NCI-H460 (cell line): ENCODE measurements around the gene CDC40. TPM values are rescaled to one million over a fixed set of nuclear protein-coding genes. Genes with fewer than 3 reads are reported as not detected.
"Not testable (repeated sequence)": the region's sequence is repeated elsewhere in the genome, so short reads cannot be mapped to it uniquely, and the experiment has no call there.

Experiments used
- DNase-seq: peaks from one replicate; pipeline ENCODE4 v3.0.0-alpha.2; 2016; ENCODE audit warnings: low read depth; ENCODE audit errors: extremely low read depth
- total RNA-seq: library from RNA; depleted of rRNA; stranded (reverse); fragments of >200 nt; shearing (Covaris generic); gene quantifications from 2 replicates; pipeline ENCODE4 v1.2.3, GENCODE V29; 2014

CDC40 gene
- total RNA-seq, 1 experiment from 2014 or later = 20.3 TPM

DNA sequence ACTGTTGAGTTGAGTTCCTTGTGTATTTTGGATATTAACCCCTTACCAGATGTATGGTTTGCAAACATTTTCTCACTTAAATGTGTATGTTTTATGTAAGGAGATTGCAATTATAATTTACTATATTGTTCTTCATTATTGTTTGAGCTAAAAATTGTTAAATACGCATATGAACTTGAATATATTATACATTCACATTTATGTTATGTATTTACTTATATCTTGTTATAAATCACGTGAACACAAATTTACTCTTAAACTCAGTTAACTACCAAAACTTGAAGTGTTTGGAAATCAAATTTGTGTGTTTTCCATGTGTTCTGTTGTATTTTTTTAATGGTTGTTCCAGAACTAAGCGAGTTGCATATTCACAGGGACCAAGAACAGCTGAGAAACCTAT is 18.3 kb downstream of the CDC40 start:
- DNase-seq = no peak

GRCh38 chr6:110201151-110201884 is 21.1 kb downstream of the CDC40 start:
- no peak for DNase-seq

DNA sequence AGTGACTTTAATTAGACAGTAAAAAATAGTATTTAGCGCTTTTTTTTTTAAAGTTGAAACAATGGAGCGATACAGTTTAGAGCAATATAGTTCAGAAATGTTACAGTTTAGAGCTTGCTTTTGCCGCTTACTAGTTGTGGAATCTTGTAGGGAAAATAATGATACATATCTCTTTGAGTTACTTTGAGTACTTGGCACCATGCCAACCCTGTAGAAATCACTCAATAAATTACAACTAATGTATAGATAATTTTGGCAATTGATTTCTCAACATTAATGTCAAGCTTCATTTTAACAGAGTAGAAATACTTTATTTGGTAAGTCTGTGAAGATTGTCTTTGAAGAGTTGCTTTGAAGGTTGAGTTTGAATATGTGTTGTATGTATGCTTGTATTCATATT is 27.4 kb downstream of the CDC40 start:
- no peak for DNase-seq

DNA sequence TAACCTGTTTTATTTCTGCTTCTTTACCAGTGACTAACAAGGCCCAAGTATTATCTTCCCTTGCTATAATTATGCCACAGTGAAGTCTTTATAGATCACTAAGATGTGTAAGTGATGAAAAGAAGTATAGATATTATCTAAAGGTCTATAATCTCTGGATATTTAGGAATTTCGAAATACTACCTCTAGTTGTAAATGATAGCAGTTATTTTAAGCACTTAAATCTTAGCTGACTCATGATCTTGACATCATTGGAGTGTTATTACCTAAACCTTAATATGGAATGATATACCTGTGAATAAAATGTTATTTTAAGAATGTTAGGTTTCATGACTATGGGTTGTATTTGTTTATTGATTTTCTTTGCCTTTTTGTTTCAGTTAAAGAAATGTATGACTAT is 31.5 kb downstream of the CDC40 start:
- DNase-seq = no peak

- DNase-seq = no peak
These were observed 34.1 kb downstream of the CDC40 start for GRCh38 chr6:110214338-110214737.

DNA sequence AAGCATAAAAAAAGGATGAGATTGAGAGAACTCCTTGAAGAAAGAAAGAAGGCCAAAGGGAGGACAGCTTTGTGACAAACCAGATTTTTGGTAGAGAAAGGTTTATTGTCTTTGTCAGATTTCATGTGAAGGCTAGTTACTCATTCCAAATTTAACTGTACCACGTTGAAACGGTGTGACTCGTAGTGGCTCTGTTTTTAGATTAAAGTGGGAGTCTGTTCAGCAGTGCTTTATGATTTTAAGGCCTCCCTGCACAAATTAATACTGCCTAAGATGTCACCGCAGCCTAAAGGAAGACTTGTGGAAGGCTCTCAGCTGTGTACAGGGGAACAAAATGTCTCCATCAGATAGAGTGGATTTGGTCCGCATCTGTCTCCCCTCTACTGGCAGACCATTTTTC is 35.9 kb downstream of the CDC40 start:
- DNase-seq = no peak

DNA sequence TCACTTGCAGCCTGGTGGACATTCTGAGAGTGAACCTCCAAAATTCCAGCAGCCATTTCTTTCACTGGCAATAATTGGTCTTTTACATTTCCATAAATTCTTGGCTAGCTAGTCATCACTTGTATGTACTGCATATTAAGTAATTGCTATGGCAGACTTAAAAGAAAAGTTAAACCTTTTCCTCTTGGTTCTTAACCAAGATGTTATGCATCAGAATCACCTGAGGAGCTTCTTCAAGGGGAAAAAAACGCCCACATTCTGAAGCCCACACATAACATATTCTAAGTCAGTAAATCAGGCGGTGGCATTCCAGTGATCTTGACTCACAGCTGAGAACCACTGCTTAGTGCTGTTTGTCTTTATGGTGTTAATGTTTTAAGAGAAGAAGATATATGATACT is 37.0 kb downstream of the CDC40 start:
- no peak for DNase-seq

DNA sequence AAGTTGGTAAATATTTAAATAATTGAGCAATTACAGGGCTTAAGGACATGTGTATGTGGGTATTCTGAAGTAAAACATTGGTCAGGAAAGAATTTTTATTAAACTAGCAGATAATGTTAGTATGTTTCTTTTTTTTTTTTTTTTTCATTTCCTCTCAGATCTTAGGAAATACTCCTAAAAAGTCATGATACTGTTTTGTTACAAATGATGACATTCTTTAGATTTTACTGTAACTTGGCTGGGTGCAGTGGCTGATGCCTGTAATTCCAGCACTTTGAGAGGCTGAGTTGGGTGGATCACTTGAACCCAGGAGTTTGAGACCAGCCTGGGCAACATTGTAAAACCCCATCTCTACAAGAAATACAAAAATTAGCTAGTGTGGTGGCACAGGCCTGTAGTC is 41.5 kb downstream of the CDC40 start:
- no peak for DNase-seq

- no peak for DNase-seq
These were observed 46.0 kb downstream of the CDC40 start for GRCh38 chr6:110226261-110226660.

- DNase-seq = no peak
These were observed 52.2 kb downstream of the CDC40 start for GRCh38 chr6:110232450-110232849.

DNA sequence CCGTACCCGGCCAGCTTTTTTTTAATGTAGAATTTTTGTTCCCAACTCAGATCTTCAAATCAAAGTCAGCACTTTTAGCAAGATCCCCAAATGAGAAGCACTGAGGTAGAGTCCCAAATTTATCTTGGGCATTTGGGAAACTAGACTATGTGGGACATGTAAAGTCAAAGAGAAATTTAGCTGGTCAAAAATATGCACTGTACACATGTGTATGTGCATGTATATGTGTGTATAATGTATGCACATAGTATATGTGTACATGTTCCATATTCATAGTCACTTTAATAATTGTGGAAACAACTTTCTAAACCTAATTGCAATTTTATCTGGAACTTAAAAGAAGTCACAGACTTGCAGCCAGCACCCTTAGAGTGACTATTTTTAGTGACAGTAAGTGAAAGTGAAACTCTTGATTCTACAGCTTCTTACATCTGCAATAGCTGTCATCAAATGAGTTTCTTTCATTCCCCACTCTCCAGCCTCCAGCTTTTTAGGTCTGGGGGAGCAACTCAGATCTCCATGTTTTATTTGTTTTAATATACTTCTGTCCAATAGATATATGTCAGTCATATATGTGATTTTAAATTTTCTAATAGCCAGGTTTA is 53.6 kb downstream of the CDC40 start:
- no peak for DNase-seq

DNA sequence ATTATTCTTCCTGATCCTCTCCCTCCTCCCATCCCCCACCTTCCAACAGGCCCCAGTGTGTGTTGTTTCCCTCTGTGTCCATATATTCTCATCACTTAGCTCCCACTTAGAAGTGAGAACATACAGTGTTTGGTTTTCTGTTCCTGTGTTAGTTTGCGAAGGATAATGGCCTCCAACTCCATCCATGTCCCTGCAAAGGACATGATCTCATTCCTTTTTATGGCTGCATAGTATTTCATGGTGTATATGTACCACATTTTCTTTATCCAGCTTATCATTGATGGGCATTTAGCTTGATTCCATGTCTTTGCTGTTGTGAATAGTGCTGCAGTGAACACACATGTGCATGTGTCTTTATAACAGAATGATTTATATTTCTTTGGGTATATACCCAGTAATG is 55.8 kb downstream of the CDC40 start:
- DNase-seq = not testable (repeated sequence)

- DNase-seq = no peak
These were observed 59.5 kb downstream of the CDC40 start for GRCh38 chr6:110239526-110240274.

DNA sequence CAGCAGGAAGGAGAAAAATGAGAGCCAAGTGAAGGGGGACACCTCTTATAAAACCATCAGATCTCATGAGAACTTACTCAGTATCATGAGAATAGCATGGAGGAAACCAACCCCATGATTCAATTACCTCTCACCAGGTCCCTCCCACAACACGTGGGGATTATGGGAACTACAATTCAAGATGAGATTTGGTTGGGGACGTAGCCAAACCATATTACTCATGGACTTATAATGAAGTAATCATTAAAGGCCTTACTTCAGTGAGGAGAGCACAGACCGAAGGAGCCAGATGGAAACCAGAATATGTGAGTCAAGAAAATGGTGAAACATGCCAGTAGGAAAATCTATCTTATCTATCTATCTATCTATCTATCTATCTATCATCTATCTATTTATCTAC is 64.4 kb downstream of the CDC40 start:
- DNase-seq = not testable (repeated sequence)

GRCh38 chr6:110246378-110246777 is 66.2 kb downstream of the CDC40 start:
- no peak for DNase-seq

DNA sequence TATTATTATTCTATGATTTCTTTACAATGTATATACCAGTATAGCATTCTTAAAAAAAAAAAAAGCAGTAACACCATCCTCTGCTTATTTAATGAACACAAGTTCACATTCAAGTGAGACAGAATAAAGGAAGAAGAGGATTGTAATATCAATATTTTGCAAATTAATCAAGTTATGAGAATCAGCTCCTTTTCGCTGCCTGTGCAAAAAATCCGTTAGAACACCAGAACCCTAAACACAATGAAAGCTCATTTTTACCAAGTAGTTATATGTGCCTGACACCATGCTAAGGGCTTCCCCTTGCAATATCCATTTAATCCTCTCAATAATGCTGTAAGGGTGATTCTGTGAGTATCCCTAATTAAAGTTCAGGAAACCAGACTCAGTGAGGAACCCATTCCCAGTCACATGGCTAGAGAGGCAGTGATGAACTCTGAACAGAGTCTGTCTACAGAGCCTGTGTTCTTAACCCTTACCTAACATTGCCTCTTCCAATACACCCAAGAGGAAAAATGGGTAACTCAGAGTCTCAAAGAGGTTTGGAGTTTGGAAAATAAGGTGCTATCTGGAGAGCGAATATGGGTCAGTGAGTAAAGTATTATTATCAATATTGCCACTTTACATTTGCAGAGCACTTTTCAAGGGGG is 66.8 kb downstream of the CDC40 start:
- no peak for DNase-seq

- DNase-seq = no peak
These were observed 69.8 kb downstream of the CDC40 start for GRCh38 chr6:110250058-110250457.

GRCh38 chr6:110250838-110251237 is 70.6 kb downstream of the CDC40 start:
- DNase-seq = no peak

DNA sequence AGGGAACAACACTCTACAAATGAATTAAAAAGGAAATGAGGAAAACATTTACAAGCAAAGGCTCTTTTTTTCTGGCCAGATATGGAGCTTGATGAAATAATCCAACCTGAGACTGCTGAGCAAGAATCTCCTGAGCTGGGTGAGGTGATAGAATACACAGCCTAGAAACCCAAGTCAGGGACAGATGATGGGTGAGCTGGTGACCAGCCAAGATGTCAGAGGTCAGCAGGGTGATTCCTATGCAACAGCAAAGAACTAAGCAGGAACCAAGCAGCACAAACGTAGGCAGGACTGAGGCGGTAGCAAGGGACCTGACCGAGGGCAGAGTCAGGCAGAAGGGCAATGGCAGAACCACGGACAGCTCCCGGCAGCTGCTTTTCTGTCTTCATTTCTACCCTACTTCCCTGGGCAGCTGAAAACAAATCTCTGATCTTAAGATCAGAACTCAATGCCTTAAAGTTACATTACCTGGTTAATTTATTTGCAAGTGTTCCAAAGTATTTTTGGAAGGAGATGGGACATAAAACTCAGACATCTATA is 75.1 kb downstream of the CDC40 start:
- DNase-seq = peak; percentile 12

DNA sequence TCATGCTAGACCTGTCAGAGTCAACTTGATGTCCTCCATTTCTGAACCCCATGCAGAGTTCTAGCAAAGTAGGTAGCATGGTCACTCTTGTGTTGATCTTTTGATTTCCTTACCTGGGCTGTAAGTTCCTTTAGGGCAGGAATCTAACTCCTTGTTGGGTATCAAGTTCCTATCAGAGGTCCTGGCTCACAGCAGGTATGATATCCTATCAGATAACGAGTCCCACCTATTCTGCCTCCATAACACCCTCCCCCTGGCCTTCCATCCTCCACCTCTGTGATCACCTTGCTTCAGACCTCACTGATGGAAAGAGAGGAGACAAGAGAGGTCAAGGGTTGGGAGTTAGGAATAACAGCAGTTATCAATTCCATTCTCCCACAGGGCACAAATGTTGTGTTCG is 76.1 kb downstream of the CDC40 start:
- DNase-seq = no peak

DNA sequence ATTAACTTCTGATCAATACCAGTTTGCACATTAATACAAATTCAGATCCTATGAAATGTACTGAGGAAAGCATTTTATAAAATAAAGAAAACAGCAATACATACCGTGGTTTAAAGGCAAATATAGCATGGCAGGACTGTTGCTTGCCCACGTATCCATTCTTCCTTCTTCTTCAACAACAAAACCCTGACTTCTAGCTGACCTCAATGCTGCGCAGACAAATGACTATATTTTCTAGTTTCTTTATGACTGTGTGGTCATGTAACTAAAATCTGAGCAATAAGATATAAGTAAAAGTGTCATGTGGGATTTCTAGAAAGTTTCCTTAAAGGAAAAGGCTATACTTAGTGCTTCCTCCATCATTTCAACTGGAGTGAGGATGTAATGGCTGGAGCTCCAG is 85.0 kb downstream of the CDC40 start:
- DNase-seq = no peak
